Esophagus mucosa (tissue), 1 donor: Measurements from ENCODE around the gene LMNTD2. TPM values are rescaled to one million over a fixed set of nuclear protein-coding genes. Genes with fewer than 3 reads are reported as not detected.

Source experiments
- ATAC-seq: fragments of 200-7000 bp; cut with Tn5 transposase; one replicate; pipeline ENCODE4 v1.9.1; 2020
- total RNA-seq: library from RNA; stranded (reverse); gene quantifications from one replicate; pipeline ENCODE4 v1.2.4, GENCODE V29; 2023
- donor health status: DM: yes; HTN: yes; CAD: no.

The LMNTD2 gene
- total RNA-seq, 1 donor from 2014 or later, result 3.0 TPM

GRCh38 chr11:553083-553987 lies 7.2 kb downstream of the LMNTD2 start:
- no peak for ATAC-seq

GRCh38 chr11:551596-551995 lies 8.9 kb downstream of the LMNTD2 start:
- ATAC-seq, result no peak

DNA sequence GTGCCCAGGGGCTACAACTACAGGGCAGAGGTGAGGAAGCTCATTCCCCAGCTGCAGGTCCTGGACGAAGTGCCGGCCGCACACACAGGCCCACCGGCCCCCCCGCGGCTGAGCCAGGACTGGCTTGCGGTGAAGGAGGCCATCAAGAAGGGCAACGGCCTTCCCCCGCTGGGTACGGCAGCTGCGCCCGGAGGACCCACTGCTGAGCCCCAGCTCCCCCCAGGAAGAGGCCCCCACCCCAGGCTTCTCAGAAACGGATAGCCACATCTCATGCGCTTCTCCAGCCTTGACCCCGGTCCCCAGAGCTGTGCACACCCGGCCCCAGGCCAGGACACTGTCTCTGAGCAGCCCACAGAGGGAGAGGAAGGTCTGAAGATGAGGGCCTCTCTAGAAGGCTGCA lies 9.4 kb downstream of the LMNTD2 start:
- no peak for ATAC-seq

- ATAC-seq, result no peak
Measured at GRCh38 chr11:550746-551085, 9.8 kb downstream of the LMNTD2 start.

DNA sequence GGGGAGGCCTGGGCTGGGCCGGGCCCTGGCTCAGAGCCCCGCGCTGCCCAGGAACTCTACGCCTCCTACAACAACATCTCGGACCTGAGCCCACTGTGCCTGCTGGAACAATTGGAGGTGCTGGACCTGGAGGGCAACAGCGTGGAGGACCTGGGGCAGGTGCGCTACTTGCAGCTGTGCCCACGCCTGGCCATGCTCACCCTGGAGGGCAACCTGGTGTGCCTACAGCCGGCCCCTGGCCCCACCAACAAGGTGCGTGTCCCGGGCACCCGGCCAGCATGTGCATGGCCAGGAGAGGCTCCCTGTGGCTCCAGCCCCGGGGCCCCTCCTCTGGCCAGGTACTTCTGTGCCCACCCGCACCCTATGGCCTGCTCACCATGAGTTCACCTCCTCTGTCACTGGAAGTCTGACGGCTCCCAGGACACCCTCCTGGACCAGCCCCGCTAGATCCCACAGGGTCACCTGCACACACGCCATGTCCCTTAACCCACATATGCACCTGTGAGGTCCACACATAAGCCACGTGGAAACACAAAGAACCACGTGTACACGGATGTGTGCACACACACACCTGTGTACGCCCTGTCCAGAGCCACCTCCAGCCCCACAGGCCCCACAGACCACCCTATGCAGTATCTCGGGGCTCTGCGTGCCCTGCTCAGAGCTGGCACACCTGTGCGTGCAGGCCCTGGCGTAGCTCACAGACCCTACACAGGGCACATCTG lies 10.4 kb downstream of the LMNTD2 start:
- no peak for ATAC-seq

GRCh38 chr11:548700-549603 lies 11.6 kb downstream of the LMNTD2 start:
- ATAC-seq, result no peak

DNA sequence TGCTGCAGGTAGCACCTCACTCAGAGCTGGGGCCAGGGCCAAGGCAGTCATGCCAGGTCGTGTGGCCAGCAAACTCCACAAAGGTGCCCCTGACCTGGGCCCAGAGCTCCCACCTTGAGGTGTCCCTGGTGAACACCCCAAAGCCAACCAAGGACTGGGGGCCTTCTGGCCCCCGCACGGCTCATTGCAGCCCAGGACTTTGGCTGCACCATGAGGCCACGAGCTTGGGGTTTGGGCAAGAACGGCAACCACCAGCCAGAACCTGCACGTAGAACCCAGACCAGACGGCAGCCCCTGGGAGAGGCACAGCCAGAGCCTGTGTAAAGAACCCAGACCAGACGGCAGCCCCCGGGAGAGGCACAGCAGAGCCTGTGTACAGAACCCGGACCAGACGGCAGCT lies 15.4 kb downstream of the LMNTD2 start:
- ATAC-seq, result no peak

DNA sequence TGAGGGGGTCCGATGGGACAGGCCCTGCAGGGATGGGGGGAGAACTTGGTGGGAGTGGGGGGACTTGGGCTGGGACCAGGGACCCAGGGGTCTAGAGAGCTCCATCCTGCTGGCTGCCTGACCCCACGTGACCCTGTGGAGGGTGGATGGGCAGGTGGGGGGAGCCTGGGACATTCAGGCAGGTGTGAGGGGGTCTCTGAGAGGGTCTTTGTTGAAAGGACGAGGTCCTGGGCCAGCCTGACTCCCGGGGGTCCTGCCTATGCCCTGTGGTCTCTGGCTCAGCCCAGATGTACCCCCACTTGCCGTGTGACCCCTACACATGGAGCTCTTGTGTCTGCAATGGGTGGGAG lies 15.7 kb downstream of the LMNTD2 start:
- ATAC-seq, result peak; percentile 3

DNA sequence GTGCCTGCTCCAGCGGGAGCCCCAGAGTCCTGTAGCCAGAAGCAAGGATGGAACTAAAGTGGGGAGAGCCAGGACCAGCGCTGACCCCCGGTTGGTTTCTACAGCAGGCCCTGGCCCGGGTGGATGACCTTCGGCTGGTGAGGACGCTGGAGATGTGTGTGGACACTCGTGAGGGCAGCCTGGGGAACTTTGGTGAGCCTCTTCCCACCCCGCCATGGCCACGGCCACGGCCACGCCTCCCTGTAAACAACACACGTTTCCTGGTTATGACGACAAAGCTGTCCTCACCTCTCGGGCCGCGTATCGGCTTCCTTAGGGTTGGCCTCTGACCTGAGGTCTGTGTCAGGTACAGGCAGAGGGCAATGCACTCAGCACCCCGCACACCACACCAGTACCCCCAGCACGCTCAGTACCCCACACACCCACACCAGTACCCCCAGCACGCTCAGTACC lies 19.1 kb downstream of the LMNTD2 start:
- no peak for ATAC-seq

DNA sequence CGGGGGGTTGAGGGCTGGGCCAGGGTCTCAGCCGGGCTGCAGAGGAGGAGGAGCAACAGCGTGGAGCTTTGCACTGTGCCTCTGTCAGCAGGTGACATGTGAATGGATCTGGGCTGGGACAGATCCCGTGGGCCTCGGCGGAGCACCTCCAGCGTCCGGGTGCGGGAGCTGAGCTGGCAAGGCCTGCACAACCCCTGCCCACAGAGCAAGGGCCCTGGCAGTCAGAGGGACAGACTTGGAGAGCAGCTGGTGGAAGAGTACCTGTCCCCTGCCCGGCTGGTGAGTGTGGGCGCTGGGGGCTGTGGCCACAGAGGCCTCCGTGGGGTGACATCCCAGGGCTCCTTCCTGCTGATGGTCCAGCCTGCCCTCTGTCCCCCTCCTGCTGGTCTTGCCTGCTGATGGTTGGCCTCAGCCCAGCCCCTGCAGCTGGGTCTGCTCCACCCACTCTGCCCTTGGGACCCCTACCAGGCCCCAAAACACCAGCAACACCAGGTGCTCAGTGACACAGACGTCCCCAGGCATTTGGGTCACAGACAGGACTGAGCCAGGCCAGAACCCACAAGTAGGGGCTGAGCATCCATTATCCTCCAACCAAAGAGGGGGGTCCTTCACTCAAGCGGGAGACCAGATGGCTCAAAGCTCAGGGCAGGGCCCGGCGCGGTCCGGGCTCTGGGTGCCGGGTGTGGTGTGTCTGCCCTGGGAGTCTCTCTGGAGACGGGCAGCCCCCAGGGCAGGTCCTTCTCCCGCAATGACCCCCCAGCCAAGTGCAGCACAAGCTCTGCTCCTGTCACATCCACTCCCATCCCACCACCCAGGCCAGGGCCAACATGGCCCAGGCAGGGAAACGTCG lies 19.7 kb downstream of the LMNTD2 start:
- no peak for ATAC-seq

DNA sequence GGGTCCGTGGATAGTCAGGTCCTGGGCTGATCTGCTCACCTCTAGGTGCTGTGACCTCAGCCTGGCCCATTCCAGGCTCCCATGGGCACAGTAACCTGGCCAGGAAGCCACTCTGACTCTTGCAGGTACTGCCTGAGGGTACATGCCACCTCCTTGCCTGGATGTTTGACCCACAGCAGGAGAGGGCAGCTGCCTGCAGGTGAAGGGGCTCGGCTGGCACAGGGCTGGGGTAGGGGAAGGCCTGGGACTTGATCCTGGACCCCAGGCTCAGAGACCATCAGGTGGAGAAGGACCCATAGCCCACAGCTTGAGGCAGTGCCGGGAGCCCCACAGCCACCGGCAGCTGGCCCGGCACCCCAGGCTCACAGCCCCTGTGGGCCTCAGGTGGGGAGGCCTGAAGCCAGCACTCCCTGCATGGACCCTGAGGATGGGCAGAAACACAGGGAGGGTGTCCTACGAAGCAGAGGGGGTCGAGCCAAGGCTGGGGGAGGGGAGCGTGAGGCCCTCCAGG lies 20.5 kb downstream of the LMNTD2 start:
- ATAC-seq, result no peak

DNA sequence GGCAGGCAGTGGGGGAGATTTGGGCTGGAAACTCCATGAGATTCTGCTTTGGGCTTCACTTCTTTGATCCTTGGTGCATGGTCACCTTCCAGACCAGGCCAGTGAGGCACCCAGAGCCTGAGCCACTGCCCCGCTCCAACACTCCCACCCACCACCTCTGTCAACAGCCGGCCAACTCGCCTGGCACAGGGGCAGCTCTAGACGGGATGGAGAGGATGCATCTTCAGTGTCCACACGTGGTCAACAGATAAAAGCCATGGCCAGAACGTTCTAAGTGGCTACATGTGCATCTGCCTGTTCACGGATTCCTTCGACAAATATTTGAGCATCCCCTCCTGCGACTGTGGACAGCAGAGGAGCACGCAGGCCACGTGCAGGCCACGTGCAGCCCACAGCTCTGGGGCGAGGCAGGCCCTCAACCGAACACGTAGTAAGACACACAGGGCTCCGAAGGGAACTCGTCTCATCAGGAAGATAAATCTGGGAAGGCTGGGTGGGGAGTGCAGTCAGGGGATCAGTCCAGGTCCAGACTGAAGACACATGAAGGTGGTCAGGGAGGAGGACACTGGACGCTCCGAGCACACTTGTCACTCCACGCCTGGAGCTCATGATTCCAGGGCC lies 22.0 kb downstream of the LMNTD2 start:
- no peak for ATAC-seq

DNA sequence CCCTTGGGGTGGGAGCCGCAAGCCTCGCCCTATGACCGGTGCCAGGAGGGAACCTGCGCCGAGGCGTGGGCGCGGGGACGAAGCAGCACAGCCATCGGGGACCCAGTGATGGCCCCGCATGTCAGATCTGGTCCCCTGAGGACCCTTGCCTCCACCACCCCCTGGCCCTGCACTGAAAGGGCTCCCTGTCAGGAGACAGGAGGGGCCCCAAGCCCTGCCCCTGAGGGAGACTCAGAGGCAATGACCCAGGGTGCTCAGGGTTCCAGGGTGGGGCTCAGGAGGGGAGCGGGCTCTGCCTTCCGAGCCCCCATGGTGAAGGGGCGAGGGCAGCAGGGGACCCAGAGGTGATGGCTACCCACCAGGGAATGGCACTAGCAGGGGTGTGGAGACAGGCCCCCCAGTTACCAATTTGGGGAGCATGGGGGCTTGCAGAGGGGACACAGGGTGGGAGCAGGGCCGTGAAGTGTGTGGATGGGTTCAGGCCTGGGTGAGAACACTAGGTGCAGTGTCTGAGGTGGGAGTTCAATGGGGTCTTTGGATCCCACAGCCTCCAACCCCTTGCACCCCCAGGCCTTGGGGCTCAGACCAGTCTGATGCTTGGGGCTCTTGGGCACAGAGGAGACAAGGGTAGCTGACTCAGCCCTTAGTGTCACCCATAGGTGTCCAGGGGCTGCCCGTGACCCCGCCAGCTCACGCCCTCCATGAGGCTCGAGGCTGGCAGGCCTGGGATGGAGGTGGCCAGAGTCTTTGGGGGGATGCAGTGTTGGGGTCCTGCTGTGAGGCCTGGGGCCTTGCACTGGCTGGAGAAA lies 22.7 kb downstream of the LMNTD2 start:
- ATAC-seq, result no peak

DNA sequence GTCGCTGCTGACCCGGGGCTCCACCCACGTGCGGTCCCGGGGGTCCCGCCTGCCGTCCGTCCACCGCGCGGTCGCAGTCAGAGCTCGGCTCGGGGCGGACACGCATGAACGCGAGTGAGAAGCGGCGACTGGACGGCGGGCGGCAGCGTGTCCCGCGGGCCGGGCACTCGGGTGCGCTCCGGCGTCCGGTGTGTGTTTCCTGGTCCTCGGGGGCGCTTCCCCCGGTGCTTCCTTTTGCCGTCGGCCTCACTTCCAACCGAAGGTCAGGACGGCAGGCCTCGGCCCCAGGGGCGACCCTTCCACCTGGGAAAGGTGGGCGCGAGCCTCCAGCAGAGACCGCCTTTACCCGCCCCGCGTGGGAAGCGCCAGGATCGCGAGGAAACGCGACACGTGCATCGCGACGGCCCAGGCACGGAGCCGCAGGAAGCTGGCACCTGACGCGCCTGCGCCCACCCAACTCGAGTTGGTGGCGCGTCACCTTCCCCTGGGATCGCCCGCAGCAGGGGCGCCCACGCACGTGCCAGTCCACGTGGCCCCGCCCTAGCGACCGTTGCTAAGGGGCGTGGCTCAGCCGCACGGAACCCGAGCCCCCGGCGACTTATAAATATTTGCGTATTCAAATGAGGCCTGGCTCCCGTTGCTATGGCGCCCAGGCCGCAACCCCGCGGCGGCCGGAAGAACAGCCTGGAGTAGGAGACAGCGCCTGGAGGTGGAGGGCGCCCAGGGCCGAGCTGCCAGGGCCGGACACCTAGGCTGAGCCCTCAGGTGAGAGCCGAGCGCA lies 23.5 kb downstream of the LMNTD2 start, which contains the start of gene LRRC56:
Gene LRRC56, plus strand, starts transcription at position 687 of the 781 bp plus-strand sequence. CDS start 3,158 bp downstream, outside the sequence.
- peak; percentile 35 for ATAC-seq

DNA sequence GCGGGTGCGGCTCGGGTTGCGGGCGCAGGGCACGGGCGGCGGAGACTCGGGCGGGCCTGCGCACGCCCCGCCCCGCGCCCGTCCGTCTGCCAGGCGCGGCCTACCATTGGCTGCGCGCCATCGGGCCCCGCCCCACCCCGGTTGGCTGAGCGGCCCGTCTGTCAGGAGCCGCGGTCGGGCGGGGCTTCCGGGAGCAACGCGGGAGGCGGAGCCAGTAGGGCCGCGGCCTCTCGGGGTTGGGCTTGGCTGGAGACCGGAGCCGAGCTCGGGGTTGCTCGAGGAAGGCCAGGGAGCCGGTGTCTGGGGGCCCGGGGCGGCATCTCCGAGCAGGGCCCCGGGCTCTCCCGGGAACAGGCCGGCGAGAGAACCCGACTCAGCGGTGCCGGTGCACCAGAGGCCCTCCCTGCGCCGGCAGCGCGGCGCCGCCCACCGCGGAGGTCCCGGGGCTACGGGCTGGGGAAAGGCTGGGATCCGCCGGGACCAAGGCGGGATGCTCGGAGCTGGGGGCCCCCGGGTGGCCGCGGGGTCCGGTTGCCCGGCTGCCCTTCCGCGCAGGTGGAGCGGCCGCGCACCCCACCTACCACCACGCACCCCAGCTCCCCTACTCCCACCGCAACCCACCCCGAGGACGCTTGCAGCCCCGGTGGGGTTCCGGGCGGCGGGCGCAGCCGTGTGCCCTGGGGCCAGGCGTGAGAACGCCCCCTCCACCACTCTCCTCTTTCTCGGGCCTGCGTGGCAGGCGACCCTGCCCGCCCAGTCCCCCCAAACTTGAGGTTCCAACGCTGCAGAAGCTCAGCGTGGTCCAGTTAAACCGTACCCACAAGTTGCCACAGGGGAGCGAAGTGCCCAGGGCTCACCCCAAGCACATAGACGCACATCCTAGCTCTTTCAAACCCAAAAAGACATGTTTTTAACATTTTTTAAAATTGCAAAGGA lies 24.8 kb downstream of the LMNTD2 start, which contains the start of gene HRAS:
Gene HRAS, minus strand, starts transcription at position 58 of the 936 bp plus-strand sequence.
- peak; percentile 81 for ATAC-seq

DNA sequence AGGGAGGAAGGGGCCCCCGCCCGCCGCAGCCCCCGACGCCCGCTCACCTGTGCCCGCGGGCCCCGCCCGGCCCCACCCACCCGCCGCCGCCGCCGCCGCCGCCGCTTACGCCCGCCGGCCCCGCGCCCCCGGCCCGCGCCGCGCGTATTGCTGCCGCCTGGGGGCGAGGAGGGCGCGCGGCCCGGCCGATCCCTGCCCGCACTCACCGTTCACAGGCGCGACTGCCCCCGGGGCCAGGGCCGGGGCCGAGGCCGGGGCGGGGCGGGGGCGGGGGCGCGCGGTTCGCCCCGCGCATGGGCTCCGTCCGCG lies 25.4 kb downstream of the LMNTD2 start:
- no peak for ATAC-seq

DNA sequence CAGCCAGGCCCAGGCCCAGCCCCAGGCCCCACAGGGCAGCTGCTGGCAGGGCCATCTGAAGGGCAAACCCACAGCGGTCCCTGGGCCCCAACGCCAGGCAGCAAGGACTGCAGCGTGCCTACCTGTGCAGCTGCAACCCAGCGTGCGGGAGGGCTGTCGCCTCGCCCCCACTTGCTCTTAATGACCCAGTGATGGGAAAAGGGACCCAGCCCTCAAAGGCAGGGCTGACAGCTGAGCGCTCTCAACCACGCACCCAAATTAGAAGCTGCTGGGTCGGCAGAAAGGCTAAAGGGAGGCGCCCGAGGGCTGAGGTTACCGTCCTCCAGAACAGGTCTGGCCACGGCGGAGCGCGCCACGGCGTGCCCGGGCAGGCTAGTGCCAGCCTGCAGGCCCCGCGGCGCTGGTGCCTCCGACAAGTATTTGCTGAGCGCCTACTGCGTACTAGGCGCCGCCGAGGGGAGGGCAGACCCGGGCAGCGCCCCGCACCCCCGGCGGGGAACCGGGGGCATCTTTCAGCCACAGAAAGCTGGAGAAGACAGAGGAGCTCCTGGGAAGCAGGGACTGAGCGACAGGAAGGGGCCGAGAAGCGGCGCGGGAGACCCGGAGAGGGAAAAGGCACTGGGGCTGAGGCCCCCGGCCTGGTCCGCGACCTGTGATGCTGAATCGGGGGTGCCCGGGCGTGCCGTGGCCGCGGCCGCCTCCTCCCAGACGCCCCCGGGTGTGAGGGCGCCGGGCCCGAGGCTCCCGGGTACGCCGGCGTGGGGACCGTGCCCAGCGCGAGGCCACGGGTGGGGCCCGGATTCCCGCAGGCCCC lies 25.9 kb downstream of the LMNTD2 start:
- ATAC-seq, result peak; percentile 68
